Esophagus muscularis mucosa (tissue), 2 donors: ENCODE data around the gene TAF5L.

ENCODE experiments used
- POLR2A ChIP-seq: fragments of 450-650 bp; IDR thresholded peaks from one replicate; pipeline ENCODE4 v1.6.1; 2017; ENCODE audit warnings: antibody characterized with exemption, moderate library complexity, mild to moderate bottlenecking, low read depth
- POLR2AphosphoS5 ChIP-seq, 2 donors: sonication (generic); formaldehyde crosslinking; IDR thresholded peaks; one replicate each; pipeline ENCODE4 v1.6.1; 2017; ENCODE audit warnings: antibody characterized with exemption in 2 of 2

DNA sequence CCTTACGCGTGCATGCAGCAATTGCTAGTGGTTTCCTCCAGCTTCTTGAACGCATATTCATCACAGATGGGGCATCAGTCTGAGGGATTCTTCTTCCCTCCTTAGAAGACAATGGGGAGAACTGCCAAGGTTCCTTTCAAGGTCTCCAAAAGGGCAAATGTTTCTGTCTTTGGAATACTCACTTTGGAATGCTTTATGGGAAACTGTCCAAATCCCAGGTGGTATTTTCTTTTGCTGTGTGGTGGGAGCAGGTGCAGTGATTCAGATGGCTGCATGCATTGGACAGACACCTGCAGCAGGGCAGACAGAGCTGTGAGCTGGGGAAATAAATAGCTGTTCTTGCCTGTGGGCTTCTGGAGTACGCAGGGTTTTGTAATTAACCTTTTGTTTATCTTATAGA lies 40.7 kb upstream of the TAF5L start:
- TF ChIP-seq POLR2AphosphoS5 (IDR thresholded peaks at IDR 0.05) (no peak), POLR2A (no peak)
